ENCODE measurements around the gene ZBTB20.
"Not testable (repeated sequence)": the region's sequence is repeated elsewhere in the genome, so short reads cannot be mapped to it uniquely, and the experiment has no call there.

ZBTB20 gene

DNA sequence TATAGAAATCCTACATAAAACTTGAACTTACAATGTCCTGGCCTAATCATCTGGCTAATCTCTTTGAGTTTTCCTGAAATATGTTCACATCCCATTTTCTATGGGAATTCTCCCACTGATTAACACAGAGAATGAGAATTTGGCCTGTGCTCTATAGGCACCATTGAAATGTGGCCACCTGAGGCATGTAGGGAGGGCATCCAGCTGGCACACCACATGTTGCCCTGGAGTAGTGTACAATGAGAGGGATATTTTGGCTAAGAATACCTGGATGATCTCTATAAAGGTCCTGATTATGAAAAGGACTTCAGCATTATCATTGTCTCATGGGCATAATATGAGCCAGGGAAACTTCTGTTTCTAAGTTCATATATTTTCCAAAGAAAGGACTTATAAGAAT, 324.0 kb downstream of the ZBTB20 start:
- DNase-seq = no peak

DNA sequence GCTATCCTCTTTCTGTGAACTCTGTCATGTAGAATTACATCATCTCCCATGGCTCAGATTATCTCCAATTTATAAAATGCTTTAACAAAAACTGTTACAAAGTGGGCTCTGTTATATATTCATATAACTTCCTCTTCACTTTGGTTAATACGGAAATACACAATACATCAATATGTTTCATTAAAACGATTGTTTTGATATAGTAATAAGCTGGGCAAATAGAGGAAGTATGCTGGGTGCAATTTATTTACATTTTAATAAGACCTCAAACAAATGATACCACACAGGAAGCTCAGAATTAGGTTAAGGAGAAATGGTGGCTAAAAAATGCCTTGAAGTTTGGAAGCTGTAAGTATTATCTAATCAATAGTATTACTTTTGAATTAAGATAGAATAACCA, 331.0 kb downstream of the ZBTB20 start:
- DNase-seq = no peak

DNA sequence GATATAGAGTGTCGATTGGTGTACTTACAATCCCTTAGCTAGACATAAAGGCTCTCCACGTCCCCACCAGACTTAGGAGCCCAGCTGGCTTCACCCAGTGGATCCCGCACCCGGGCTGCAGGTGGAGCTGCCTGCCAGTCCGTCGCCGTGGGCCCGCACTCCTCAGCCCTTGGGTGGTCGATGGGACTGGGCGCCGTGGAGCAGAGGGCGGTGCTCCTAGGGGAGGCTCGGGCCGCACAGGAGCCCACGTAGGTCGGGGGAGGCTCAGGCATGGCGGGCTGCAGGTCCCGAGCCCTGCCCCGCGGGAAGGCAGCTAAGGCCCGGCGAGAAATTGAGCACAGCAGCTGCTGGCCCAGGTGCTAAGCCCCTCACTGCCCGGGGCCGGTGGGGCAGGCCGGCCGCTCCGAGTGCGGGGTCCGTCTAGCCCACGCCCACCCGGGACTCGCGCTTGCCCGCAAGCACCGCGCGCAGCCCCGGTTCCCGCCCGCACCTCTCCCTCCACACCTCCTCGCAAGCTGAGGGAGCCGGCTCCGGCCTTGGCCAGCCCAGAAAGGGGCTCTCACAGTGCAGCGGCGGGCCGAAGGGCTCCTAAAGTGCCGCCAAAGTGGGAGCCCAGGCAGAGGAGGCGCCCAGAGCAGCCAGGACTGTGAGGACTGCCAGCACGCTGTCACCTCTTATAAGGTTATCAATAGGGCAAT, 334.4 kb downstream of the ZBTB20 start:
- not testable (repeated sequence) for DNase-seq

DNA sequence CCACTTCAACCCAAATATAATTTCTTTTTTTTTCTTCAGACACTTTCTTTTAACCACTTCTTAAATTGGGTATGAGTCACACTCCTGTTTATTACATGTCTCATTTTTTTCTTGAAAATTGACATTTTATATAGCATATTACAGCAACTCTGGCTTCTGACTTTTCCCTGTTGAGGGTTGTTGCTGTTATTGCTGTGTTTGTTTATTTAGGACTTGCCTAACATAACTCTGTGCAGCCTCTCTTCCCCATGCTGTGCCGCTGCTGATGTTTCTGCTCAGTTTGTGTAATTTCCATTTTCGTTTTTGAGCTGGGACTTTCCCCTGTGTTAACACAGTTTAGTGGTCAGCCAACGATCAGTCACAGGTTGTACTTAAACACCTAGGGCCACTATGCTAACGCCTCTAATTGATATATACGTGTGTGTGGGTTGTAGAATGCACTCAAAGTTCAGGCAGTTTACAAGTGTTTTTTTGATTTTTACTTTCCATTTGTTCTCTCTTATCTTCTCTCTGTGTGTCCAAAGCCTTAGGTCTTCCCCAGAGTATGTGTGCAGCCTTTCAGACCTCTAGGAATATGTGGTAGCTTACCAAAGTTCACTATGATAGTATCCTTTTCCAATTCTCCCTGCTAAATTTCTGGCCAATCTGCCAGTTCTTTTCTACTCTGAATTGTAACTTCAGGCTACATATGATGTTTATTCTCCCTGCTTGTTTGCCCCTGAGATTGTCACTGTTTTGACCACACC, 337.2 kb downstream of the ZBTB20 start:
- DNase-seq = no peak

DNA sequence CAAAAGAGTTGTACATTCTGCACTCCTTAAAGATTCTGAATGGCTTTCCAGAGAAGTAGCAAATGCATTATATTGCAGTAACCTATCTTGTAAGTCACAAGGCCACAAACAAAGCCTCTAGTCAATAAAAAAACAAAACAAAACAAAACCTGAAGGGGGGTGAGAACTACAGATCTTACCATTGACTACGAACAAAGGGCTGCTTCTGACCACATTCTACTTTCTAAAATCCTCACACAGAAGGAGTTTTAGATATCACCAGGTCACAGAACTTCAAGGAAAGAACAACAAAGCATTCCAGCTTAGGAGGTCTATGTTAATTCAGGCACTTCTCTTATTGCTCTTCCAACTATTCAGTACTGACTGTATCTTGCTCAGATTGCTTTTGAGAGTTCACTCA, 343.0 kb downstream of the ZBTB20 start:
- DNase-seq = no peak

DNA sequence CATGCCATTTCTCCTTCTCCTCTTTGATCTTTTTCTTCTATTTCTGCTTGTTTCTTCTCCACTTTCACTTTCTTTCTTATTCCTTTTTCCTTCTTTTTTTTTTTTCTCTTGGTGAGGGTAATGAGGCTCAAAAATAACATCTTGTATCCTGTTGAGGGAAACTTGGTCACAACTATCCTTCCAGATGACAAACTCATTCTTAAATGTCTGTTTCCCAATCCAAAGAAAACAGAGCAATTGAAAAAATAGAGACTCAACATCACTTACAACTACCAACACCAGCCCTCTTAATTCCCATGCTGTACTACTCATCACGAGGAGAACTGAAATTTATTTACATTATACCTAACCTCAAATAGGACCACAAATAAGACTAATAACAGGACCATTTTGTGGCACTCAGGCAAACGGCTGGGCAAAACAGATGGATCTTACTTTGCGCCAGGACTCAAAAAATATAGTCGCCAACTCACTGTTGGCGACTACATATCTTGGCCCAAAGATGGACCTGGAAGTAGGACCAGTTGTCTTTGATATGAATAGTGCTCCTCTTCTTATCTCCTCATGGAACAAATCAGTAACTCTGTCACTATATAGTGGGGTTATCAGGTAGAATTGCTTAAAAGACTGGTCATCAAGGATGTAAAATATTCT, 343.9 kb downstream of the ZBTB20 start:
- no peak for DNase-seq

DNA sequence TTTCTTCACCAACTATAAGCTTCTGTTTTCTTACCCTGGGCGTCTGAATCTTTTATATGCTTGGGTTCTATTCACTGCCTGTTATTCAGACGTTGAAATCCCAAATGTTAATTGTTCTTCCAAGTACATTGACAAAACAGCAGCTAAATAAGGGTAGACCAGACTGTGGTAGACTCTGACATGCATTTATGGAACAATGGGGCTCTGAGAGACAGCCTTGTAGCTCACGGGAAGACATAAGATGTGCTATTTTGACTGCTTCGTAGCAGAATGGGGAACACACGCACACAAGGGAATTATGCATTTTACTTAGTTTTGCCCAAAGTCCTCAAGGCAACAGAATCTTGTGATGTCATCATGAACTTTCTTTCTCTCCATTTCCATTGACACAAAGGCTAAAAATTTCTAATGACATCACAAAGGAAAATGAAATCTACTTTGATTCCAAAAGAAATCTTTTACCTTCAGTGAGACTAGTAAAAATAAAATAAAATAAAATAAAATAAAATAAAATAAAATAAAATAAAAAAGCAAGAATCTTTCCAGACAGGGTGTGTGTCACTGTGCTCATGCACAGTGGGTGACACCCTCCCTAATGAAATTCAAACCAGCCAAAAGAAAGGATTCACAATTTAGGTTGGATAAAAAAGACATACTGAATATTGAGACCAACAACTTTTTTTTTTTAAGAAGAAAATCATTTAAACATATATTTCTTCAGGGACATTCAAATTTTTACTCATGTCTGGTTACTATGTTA, 346.6 kb downstream of the ZBTB20 start:
- no peak for DNase-seq

DNA sequence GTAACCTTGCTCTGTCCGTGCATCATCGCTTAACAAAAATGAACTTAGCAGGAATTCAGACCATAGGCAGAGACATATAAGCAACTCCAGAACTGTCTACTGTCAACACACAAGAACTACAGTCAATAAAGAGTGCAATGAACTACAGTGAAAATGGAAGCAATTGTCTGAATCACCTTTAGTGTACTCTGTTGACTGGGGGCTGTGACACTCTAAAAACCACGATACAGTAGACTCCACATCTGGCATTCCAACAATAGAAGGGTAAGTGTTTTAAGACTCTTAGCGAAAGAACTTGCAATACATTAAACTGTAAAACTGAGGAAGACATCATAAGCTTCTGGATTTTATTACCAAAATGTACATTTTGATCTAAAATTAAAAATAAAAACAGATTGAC, 347.3 kb downstream of the ZBTB20 start:
- DNase-seq = no peak

DNA sequence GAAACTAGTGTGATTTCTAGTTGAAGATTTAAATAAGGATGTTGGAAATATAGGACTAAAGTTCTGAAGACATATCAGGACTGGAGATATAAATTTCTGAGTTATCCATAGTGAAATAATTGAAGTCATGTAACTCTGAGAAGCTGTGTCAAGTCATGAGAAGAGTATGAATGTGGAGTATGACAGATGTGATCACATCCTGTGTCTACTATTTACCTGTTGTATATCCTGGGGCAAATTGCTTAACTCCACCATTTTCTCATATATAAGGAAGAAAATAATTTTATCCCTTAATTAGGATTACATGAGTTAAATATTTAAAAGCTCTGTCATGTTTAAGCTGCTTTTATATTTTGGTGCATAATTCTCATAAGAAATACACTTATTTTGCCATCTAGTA, 350.3 kb downstream of the ZBTB20 start:
- no peak for DNase-seq

DNA sequence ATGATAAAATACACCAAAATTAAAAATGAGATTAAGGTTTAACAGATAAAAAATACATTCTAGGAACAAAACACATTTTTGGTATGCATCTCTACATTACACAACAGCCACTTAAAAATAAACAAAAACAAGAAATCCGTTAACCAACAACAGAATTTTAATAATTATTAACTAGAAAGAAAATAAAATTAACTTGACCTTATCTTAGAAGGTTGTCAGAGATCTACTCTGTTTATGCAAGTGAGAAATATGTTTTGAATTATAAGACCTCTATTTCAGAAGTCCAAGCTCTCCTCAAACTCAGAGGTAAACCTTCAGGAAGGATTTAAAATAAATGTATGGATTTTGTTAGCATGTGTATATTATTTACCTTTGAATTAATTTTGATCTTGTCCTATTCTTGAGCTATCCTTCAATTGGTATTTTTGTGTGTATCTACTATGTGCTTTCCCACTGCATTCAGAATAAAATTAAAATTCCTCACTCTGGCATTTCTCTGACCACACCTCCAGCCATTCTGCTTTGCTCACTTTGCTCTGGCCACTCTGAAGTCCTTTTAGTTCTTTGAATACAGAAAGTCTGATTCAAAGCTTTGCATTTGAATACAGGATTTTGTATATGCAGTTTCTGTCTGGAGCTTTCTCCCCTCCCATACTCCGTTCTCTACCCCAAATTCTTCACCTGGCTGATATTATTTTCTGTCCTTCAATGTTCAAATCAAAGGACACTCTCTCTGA, 352.0 kb downstream of the ZBTB20 start:
- DNase-seq = no peak

DNA sequence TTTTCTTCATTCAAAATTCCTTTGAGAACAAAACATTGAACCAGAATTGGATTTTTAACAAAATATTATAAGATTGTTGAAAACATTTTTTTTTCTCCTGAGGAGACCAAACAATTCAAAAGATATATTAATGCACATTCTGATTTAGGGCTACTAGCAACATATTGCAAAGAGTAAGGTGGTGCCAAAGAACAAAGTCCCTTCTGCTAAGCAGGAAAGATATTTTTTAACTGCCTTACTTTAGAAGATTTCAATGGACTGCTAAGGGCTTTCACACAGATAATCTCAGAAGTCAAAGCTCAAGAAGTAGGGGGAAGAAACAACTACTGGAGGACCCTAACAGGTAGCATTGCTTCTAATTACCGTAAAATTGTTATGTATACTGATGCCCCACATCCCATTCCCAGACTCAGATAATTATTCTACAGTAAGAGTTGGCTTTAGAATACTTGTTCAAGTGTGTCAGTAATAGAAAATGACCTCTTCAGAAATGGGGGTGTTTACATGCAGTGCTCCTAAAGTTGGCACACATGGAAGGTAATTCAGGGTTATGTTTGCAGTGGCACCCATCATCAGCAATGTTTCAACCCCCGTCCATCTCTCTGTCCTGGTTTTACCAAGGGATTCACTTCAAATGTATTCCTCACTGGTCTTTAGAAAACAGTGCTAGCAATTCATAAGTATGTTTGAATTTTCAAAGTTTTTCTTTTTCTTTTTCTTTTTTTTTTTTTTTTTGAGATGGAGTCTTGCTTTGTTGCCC, 354.7 kb downstream of the ZBTB20 start:
- no peak for DNase-seq

DNA sequence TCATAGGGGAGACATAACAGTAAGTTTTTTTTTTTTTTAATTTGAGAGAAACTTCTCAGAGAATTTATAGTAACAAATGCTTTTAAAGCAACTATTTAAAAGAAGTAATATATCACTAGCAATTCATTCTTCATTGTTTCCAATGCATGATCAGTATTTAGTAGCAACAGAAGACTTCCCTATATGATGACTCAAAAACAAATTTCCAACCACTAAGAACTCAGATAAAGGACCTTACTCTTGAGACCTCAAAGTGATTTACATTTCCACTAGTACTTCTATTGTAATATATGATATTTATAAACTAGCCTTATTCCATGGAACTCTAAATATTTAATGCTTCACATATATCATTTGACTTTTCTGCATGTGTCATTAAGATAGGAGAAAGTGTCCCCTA, 356.3 kb downstream of the ZBTB20 start:
- no peak for DNase-seq

DNA sequence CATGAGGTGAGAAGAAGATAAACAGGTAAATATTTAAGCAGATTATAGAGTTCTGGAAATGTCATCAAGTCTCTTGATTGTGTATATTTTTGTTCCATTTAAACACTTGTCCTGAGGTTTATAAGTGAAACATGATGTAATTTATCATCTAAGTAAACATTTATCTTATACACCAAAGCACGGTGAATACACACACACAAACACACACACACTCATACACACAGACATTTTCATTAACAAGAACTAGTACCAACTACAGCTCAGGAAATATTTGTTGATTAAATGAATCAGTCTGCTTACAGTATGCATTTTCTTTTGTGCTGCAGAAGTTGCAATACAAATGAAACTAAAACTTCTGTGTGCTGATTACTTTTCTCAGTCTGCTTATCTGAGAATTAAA, 357.3 kb downstream of the ZBTB20 start:
- no peak for DNase-seq

DNA sequence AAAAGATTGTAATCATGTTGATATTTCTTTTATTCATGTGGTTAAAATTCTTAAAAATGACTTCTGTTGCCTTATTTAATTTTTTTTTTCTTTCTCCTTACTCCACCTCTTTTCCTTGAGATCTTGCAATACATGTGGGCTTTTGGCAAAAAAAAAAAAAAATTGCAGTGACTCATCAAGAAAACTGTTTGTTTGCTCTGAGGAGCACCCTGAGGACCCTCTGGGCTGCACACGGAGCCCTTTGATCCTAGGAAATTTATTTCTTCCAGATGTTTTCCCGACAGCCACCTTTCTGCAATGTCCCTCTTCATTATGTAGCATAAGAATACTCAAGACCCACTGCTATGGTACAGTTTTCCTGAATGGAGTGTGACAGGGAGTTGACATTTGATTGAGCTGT, 371.7 kb downstream of the ZBTB20 start:
- no peak for DNase-seq

DNA sequence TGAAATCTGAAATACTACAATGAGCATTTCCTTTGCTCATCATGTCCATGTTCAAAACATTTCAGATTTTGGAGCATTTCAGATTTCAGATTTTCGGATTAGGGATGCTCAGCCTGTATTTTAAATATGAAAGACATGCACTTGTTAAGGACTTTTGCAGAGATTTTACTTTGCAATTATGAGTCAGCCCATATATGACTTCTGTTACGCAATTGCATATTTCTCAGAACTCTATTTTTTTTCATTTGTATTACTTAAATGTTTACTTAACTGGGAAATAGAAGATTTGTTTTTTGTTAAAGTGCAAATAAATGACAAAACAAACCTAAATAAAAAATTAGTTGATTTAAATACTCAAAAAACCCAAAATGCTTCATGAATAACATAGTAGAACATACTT, 376.2 kb downstream of the ZBTB20 start:
- DNase-seq = no peak

DNA sequence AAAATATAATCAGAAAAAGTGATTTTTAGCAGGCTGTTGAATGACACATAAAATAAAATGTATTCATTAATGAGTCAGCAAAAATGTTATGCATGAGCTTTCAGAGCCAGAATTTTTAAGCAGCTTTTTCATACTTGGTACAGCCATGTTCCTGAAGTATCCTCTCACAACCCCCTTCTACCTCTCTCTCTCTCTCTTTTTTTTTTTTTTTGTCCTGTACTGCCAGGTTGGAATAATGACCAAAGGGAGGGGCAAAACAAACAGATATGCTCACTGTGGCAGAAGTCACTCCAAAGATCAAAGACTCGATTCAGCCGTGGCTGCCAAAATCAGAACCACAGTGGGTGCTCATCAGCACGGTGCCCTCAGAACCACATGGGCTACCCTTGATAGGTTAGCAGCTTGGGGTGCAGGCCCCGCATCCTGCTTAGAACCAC, 383.0 kb downstream of the ZBTB20 start:
- DNase-seq = no peak

DNA sequence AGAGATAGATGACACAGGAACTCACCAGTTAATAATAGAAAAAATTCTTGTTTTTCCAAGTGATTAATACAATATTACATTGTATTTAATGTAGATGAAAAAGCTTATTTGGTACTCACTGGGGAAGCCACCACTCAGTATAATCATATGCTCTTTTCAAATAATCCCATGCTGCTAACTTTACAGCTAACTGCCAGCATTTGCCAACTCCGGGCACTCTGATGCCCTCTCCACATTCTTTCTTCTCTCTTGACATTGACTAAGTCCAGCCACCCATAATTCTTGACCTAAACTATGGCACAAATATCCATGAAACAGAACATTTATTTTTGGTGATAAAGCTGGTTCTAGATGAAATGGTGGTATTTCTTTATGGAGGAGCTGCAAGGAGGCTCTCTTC, 384.9 kb downstream of the ZBTB20 start:
- DNase-seq = no peak

DNA sequence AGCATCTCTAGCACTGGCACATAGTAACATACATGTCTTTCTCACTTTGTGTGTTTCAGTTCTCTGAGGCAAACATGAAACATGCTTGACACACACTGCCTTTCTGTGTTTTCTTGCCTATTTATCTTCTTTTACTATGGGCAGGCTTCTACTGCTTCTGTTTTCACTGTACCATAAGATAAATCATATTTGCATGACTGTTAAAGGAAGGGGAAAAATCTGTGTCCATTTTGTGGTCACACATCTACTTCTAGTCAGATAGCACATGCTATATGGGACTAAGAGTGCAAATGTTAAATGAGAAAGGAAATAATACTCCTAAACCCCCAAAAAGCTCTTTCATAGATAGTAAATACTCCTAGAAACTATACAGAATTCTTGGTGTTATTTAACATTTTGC, 386.4 kb downstream of the ZBTB20 start:
- DNase-seq = no peak

DNA sequence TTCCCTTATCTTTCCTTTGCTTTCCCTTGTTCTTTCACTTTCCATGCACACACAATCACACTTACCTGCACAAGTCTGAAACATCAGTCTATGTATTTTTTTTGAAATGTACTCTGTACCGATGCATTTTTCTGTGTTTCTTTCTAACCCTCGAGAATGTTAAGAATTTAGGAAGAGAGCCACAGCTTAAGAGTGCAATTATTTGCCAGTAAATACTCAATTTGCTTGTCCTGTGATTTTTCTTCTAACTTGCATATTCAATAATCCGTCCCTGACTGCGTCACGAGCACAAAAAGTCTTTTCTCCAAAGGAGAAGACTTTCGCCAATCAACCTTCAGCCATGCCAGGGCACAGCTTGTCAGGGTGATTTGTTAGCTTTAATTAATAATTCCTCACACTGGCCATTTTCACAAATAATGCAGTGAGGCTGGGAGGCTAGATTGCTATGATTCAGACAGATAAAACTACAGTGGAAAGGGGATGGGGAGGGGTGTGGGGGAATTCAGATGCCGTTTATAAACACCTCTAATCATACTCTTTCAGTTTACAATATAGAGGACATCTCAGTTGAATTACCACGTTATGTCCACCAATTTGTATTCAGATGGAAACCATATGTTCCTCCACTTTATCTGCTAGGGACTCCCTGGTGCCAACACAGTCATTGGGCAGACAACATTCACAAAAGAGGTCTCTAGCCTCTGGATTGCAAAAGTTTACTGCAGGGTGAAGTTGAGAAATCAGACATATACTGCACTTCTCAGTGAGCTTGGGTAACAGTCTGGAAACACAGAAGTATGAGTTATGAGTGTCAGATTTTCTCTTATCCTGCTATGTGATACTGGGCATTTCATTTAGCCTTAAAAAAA, 388.0 kb downstream of the ZBTB20 start:
- no peak for DNase-seq

DNA sequence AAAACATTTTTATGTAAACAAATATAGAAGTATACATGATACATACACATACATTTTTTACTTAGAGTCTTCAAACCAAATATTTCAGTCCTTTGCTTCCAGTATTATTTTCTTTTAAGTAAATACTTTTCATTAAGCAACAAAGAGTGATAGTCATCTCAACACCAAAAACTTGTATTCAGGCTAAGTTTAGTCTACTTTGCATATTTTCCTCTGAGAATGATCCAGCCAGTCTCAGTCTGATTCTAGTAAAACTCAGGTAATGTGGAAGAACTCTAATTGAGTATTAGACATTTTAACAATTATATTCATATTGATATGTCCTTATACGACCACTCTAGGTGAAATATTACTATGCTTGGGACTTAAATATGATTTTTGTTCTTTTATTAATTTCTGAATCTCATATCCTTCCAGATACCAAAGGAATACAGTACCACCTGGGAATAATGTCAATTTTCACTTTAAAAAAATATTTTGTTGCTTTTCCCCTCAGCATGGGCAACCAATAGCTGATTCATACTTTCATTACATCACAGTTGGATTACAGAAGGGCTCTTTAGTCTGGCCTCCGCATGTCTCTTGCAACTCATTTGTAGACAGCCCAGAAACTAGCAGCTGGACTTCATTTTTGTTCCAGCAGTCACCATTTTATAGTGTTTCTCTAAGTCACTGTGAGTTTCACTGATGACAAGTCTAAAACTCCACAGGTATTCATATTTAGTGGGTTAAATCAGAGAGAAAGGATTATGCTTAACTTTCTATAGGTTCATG, 390.4 kb downstream of the ZBTB20 start:
- DNase-seq = no peak

All from COR-L47 (cell line).